ENCODE results near the gene EBPL.

- TF ChIP-seq POLR2A (IDR thresholded peaks at IDR 0.05) = no peak
- no peak for TF ChIP-seq CTCF (IDR thresholded peaks at IDR 0.05)
Measured at GRCh38 chr13:49693877-49694276, 2.6 kb upstream of the EBPL start.
